Epidermal melanocyte (primary cell): ENCODE results near the gene TPSG1.
"Not testable (repeated sequence)": the region's sequence is repeated elsewhere in the genome, so short reads cannot be mapped to it uniquely, and the experiment has no call there.

Experiments used
- DNase-seq: peaks from one replicate; pipeline ENCODE4 v3.0.0; 2011; ENCODE audit warnings: low spot score; ENCODE audit not compliant: insufficient read length

TPSG1 gene

GRCh38 chr16:1225051-1225451 is at the start of gene TPSG1:
Gene TPSG1 (minus strand): TSS chr16:1225268. CDS start chr16:1225252, 16 bp downstream.
- no peak for DNase-seq

GRCh38 chr16:1274767-1275166 is 49.7 kb upstream of the TPSG1 start:
- DNase-seq: no peak

GRCh38 chr16:1273816-1274215 is 48.7 kb upstream of the TPSG1 start:
- DNase-seq: no peak

- DNase-seq: no peak
Measured at GRCh38 chr16:1272453-1273198, 47.6 kb upstream of the TPSG1 start.

- not testable (repeated sequence) for DNase-seq
Measured at GRCh38 chr16:1271724-1272413, 46.8 kb upstream of the TPSG1 start.

- no peak for DNase-seq
Measured at GRCh38 chr16:1271380-1271723, 46.3 kb upstream of the TPSG1 start.

GRCh38 chr16:1269418-1269817 is 44.4 kb upstream of the TPSG1 start:
- not testable (repeated sequence) for DNase-seq

GRCh38 chr16:1265826-1266225 is 40.8 kb upstream of the TPSG1 start:
- no peak for DNase-seq

GRCh38 chr16:1265090-1265630 is 40.1 kb upstream of the TPSG1 start:
- DNase-seq: no peak

- no peak for DNase-seq
Measured at GRCh38 chr16:1264345-1265089, 39.4 kb upstream of the TPSG1 start.

GRCh38 chr16:1263591-1264344 is 38.7 kb upstream of the TPSG1 start:
- no peak for DNase-seq

- DNase-seq: no peak
Measured at GRCh38 chr16:1262846-1263221, 37.8 kb upstream of the TPSG1 start.

- no peak for DNase-seq
Measured at GRCh38 chr16:1262210-1262845, 37.3 kb upstream of the TPSG1 start.

- DNase-seq: no peak
Measured at GRCh38 chr16:1261131-1261892, 36.2 kb upstream of the TPSG1 start.

- no peak for DNase-seq
Measured at GRCh38 chr16:1260101-1260680, 35.1 kb upstream of the TPSG1 start.

- no peak for DNase-seq
Measured at GRCh38 chr16:1259760-1260068, 34.6 kb upstream of the TPSG1 start.

GRCh38 chr16:1258906-1259759 is 34.1 kb upstream of the TPSG1 start:
- DNase-seq: no peak

- no peak for DNase-seq
Measured at GRCh38 chr16:1258225-1258600, 33.1 kb upstream of the TPSG1 start.
